GM18526 (cell line): Measurements from ENCODE around the gene DENND1A.

Source experiments
- POLR2A ChIP-seq: IDR thresholded peaks from 3 replicates; pipeline ENCODE4 v1.6.1; 2011; ENCODE audit not compliant: insufficient read length; ENCODE audit errors: extremely low read depth

The DENND1A gene, protein sequence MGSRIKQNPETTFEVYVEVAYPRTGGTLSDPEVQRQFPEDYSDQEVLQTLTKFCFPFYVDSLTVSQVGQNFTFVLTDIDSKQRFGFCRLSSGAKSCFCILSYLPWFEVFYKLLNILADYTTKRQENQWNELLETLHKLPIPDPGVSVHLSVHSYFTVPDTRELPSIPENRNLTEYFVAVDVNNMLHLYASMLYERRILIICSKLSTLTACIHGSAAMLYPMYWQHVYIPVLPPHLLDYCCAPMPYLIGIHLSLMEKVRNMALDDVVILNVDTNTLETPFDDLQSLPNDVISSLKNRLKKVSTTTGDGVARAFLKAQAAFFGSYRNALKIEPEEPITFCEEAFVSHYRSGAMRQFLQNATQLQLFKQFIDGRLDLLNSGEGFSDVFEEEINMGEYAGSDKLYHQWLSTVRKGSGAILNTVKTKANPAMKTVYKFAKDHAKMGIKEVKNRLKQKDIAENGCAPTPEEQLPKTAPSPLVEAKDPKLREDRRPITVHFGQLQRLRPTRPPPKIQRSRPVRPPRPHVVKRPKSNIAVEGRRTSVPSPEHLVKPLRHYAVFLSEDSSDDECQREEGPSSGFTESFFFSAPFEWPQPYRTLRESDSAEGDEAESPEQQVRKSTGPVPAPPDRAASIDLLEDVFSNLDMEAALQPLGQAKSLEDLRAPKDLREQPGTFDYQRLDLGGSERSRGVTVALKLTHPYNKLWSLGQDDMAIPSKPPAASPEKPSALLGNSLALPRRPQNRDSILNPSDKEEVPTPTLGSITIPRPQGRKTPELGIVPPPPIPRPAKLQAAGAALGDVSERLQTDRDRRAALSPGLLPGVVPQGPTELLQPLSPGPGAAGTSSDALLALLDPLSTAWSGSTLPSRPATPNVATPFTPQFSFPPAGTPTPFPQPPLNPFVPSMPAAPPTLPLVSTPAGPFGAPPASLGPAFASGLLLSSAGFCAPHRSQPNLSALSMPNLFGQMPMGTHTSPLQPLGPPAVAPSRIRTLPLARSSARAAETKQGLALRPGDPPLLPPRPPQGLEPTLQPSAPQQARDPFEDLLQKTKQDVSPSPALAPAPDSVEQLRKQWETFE

DNA sequence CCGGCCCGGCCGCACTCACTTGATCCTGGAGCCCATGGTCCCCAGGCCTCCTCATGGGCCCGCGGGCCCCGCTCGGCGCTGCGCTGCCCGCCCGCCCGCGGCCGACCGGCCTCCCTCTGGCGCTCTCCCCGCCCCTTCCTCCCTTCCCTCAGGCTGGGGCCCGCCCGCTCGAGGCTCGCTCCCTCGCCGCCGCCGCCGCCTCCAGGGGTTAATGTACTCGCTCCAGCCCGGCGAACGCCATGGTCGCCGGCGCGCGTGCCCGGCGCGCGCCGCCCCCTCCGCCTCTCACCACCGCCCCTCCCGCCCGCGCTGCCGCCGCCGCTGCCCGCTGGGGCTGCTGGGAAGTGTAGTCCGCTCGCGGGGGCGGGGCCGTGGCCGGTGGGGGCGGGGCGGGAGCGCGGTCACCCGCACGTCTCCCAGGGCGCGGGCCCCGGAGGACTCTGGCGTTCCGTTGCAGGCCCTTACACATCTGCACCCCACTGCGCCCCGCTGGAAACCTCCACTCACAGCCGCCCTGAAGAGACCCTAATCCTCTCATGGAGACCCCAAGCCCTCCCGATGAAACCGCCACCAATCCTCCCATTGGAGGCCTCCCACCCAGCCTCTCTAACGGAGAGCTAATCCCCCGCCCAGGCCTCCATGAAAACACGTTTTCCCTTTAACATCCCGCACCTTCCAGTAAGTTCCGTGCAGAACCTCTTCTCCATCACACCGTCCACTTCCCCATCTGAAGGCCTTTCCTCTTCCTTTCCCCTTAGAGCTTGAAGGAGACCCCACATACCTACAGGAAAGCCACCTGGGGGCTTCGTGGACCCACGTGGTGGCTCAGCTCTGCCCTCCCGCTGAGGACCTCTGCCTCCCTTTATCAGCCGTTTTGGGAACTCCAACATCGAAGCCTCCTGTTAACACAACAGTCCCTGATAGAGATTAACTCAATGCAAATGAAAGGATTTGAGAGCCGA is at the start of gene DENND1A:
Gene DENND1A, minus strand, starts transcription at position 257 of the 962 bp plus-strand sequence. Its CDS starts 221 bp downstream, at position 36.
- peak; percentile 55 for TF ChIP-seq POLR2A

DNA sequence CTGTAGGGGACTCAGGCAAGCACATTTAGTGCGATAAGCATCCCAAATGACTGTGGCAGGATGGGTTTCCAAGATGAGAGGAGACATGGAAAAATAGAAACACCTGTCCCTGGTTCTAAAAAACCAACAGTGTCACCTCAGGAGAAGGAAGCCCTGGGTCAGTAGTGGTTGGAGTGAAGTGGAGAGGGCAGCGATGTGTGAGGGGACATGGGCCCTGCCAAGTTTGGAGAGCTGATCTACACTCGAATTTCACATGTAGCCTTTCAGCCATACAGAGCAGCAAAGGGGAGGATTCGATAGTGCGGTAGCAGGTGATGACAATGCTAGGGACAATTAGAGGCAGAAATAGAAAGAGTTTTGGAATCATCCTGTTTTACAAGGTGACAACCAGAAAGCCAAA is 49.1 kb upstream of the DENND1A start:
- TF ChIP-seq POLR2A: no peak

DNA sequence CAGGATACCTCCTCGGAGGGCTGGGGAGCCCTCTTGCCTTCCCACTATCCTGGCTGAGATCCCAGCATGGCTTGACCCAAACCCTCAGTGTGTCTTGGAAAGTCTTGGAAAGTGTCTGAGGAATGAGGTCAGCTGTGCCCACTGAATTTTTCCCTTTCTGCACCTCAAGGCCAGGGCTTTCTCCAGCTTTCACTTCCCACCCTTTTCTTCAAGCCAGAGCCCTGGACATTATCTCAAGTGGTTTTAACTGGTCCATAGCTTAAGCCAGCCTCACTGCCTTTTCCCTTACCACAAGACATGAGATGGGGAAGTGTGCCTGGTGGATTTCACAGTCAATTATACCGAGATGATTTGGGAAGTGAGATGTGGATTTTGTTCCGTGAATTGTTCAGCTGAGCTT is 45.9 kb upstream of the DENND1A start:
- no peak for TF ChIP-seq POLR2A

DNA sequence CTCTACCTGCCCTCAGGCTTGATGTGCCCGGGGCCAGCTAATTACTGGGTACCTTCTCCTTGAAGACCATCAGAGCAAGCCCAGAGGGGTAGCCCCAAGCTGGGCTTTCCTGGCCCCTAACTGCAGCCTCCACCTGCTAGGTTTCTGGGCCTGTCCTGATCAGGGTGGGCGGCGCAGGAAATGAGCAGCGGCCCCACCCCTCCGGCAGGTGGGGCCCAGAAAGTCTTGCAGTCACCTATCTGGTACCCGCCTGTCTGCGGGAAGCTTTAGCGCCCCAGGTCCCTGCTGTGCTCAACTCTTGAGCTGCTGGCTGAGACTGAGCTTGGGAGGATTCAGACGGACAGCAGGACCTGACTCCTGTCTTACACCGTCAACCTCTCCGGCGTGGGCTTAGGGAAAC is 44.5 kb upstream of the DENND1A start:
- no peak for TF ChIP-seq POLR2A

DNA sequence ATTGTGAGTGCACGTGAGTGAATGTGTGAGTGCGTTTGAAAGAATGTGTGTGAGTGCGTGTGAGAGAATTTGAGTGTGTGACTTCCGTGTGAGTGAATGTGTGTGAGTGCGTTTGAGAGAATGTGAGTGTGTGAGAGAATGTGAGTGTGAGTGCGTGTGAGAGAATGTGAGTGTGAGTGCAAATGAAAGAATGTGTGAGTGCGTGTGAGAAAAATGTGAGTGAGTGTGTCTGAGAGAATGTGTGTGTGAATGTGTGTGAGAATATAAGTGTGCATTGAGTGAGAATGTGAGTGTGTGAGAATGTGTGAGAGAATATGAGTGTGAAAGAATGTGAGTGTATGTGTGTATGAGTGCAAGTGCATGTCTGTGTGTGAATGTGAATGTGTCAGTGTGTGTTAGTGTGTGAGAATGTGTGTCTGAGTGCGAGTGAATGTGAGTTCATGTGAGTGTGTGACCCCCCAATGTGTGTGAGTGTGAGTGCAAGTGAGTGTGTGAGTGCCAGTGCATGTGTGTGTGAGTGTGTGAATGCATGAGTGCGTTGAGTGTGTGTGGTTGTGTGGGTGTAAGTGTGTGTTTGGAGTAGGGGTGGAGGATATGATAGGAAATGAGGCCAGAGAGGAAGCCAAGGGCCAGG is 43.8 kb upstream of the DENND1A start:
- no peak for TF ChIP-seq POLR2A

DNA sequence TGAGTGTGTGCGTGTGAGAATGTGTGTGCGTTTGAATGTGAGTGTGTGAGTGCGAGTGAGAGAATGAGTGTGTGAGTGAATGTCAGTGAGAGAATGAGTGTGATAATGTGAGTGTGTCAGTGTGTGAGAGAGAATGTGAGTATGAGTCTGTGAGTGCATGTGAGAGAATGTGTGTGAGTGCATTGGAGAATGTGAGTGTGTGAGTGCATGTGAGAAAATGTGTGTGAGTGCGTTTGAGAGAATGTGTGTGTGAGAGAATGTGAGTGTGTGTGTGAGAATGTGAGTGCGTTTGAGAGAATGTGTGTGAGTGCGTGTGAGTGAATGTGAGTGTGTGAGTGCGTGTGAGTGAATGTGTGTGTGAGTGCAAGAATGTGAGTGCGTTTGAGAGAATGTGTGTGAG is 42.7 kb upstream of the DENND1A start:
- TF ChIP-seq POLR2A: no peak

DNA sequence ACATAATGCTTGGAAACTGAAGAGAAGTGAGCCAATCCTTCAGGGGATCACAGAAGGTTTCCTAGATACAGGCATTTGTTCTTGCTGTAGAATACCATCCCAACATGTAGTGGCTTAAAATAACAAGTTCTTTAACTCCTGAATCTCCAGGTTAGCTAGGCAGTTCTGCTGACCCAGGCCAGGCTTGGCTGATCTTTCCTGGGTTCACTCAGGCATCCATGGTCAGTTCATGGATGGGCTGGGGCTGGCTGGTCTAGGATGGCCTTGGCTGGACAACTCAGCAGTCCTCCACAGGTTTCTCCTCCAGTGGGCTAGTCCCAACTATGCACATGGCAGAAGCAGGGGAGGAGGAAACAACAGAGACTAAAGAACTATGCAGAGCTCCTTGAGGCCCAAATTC is 37.4 kb upstream of the DENND1A start:
- TF ChIP-seq POLR2A: no peak

DNA sequence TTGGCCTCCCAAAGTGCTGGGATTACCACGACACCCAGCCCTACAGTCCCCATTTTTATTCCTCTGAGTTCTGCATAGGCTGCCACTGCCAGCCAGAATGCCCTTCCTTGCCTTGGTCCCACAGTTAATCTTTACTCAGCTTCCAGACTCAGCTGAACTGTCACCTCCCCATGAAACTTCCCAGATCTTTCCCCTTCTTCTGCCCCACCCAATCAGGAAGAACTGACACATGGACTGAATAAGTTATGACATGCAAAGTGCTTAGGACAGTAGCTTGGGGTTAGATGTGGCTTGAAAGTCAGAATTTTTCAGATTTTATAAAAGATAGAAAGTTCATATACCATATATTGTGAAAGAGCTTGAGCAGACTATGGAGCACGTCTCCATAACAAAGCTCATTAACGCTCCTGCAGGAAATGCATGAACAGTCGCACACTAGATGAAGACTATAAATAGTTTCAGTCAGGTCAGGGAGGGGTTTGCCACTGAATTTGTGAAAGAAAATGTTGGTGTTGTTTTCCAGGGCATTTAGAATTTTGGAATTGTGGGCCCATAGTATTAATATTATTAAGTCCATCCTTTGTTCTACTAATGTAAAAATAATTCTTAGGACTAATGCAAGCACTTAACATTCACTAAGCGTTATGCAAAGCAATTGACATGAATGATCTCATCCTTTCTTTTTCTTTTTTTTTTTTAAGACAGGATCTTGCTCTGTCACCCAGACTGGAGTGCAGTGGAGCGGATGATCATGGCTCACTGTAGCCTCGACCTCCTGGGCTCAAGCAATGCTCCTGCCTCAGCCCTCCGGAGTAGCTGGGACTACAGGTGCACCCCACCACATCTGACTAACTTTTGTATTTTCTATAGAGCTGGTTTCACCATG is 36.1 kb upstream of the DENND1A start:
- TF ChIP-seq POLR2A: no peak

DNA sequence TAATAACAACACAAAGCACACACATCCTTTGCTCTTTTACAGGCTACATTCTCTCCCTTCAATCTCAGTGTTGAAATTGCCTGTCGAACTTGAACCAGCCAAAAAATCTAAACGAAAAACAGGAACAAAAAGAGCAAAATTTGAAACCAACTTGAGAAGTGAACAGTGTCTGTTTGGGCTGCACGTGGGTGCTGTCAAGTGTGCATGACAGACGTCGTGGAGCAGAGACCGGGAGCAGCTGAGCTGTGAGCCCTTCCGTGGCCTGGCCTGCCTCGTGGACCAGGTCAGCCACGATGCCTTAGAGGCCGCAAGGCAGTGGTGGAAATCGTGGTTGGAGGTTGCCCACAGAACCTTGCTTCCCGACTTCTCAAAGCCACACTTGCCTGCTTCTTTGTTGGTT is 34.8 kb upstream of the DENND1A start:
- no peak for TF ChIP-seq POLR2A

DNA sequence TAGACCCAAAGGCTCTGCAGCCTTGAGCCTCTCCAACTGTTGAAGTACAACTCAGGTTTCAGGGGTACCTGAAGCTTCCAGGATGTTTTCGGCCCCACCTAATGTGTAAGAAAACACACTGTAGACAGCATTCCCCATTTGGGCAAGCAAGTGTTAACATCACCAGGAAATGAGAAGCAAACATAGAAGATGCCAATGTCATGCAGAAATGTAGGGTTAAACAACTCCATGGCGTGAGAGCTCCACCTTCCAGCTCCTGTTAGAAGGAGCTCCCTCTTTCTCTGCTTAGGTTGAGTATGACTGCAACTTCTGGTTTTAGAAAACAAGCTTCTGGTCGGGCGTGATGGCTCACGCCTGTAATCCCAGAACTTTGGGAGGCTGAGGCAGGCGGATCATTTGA is 31.0 kb upstream of the DENND1A start:
- TF ChIP-seq POLR2A: no peak

DNA sequence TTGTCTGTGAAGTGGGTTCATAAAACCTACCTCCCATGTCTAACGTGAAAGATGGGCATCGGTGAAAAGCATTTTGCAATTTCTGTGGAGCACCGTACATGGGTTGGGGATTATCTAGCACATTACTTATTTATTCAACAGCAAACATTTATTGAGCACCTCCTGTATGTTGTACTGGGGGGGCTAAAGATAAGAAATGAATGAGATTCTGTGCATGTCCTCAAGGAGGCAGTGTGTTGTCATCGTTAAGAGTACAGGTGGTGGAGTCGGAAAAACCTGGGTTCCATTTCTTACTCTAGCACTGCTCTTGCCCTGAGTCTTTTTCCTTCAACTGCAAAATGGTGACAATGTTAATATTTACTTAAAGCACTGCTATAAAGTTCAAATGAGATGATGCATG is 30.4 kb upstream of the DENND1A start:
- TF ChIP-seq POLR2A: no peak

DNA sequence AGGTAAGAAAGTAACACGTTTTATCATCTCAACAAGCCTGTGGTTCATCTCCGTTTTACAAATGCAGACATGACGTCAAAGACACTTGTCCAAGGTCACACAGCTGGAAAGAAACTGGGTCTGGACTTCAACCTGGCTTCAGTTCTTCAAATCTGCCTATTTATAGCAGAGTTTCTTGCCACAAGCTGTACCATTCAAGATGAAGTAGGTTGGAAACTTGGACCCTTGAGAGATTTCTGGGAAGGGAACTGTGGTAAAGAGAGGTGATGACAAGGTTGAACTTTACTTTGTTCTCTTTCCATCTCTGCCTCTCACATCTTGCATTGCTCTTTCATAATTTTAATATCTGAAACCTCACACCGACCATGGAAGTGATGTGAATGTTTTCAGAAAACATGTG is 29.9 kb upstream of the DENND1A start:
- TF ChIP-seq POLR2A: no peak

DNA sequence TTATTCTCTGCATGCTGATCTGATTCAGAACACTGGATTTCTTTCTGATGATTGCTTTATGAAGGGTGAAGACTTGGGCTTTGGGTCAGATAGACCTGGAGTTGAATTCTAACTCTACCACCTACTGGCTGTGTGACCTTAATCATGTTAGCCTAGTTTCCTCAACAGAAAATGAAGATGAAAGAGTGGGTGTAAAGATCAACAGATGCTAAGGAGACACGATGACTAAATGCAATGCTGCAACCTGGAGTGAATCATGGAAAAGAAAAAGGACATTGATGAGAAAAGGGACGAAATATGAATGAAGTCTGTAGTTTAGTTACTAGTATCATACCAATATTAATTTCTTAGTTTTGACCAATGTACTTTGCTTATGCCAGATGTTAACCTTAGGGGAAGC is 27.8 kb upstream of the DENND1A start:
- no peak for TF ChIP-seq POLR2A
